Gastroesophageal sphincter (tissue), 2 donors: ENCODE data around the gene CRIP2.

ENCODE experiments used
- EP300 ChIP-seq: sonication (generic); formaldehyde crosslinking; IDR thresholded peaks from one replicate; pipeline ENCODE4 v1.6.1; 2017; ENCODE audit warnings: antibody characterized with exemption, mild to moderate bottlenecking
- POLR2AphosphoS5 ChIP-seq: sonication (generic); formaldehyde crosslinking; IDR thresholded peaks from one replicate; pipeline ENCODE4 v1.6.1; 2017; ENCODE audit warnings: antibody characterized with exemption

DNA sequence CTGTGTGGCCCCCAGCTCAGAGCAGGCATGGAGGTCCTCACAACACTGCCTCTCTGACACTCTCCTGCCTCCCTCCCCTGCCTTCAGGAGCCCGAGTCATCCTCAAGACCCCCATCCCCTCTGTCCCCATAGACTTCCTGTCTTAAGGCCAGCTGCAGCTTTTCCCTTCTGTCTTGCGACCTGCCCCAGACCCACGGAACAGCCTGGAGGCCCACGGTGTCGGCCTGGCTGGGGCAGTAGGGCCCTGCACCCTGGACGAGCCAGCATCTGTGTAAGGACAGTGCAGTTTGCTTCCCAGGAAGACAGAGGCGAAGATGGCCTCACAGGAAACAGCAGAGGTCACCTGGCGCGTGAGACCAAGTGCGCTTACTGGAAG lies 26.1 kb downstream of the CRIP2 start:
- TF ChIP-seq EP300: no peak
- TF ChIP-seq POLR2AphosphoS5: no peak
